Adipose tissue (tissue), 3 donors: ENCODE measurements around the gene DNAH6. TPM values are rescaled to one million over a fixed set of nuclear protein-coding genes. Genes with fewer than 3 reads are reported as not detected.
"Not testable (repeated sequence)": the region's sequence is repeated elsewhere in the genome, so short reads cannot be mapped to it uniquely, and the experiment has no call there.

Experiments
- H3K27ac ChIP-seq: one replicate; pipeline ENCODE4 v1.5.1; 2013; ENCODE audit warnings: low read depth, low read length
- WGBS, 3 donors: extraction: QIAGEN DNeasy Blood & Tissue Kit; methylation state at CpG; one replicate each; pipeline ENCODE4 v1.1.7; 2013; 5-methylcytosine and 5-hydroxymethylcytosine counted together
- polyA plus RNA-seq, 3 donors: library from polyadenylated mRNA; stranded (reverse); fragments of 200-250 nt; gene quantifications; one replicate each; pipeline ENCODE4 v1.2.3, GENCODE V29; 2013
- donor health status: healthy with polysubstance abuse.
- donor health status: Bipolar disorder and iron deficiency.
- donor health status: healthy.

The DNAH6 gene
- polyA plus RNA-seq, 3 donors: 0.27 to 1.1 (median 0.35) TPM

GRCh38 chr2:84844141-84844540 is 327.8 kb downstream of the DNAH6 start:
- H3K27ac ChIP-seq: no peak overlapping the region
- WGBS, 3 donors: 82 to 93% (median 91%) methylated on average over 8 of the region's 8 CpGs

DNA sequence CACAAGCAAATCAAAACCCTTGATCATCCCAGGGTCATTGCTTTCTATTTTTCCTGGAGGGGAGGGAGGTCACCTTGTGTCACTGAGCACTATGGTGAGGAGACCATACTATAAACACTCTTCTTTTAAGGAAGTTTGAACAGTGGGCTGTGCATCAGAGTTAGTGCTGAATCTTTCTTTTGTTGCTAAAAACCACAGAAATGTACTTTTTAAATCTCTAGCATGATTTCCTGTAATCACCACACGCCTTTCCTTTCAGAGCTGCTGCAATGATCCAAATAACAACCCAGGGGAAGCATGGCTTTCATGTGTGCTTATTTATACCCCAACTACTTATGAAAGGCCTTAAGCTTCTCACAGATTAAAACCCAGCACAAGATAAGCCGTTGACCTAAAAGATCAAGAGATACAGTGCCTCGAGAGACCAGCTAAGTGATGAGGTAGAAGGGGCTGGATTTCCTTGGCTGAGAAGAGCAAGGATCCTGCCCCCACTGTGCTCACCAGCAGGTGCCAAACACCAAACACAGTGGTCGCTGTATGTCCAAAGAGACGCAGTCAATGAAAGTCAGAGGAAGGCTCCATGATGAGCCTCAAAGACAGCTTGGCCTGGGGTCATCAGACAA is 329.9 kb downstream of the DNAH6 start:
- no peak overlapping the region for H3K27ac ChIP-seq
- WGBS, 3 donors: 31 to 61% (median 47%) methylated on average over 5 of the region's 5 CpGs

DNA sequence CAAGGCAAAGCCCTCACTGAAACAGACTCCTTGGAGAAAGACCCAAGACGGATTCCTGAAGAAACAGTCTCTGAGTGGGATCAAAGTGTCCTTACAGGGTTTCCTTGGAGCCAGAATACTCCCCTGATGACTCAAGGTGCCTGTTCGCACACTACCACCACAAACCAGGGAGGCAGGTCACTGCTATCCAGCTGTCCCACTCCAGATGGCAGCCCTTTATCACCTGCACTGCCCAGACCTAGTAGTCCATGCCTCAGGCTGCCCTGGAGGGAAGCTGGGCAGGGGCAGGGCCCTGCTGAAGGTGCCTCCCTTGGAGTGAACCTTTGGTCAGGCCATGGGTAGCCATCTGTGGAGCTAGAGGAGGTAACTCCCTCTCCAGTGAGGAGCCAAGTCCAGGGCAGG is 330.4 kb downstream of the DNAH6 start:
- no peak overlapping the region for H3K27ac ChIP-seq
- WGBS, 3 donors: 78 to 88% (median 83%) methylated on average over 2 of the region's 2 CpGs

GRCh38 chr2:84847326-84848050 is 331.2 kb downstream of the DNAH6 start:
- WGBS, 3 donors: 72 to 79% (median 76%) methylated on average over 5 of the region's 5 CpGs
- H3K27ac ChIP-seq: no peak overlapping the region

DNA sequence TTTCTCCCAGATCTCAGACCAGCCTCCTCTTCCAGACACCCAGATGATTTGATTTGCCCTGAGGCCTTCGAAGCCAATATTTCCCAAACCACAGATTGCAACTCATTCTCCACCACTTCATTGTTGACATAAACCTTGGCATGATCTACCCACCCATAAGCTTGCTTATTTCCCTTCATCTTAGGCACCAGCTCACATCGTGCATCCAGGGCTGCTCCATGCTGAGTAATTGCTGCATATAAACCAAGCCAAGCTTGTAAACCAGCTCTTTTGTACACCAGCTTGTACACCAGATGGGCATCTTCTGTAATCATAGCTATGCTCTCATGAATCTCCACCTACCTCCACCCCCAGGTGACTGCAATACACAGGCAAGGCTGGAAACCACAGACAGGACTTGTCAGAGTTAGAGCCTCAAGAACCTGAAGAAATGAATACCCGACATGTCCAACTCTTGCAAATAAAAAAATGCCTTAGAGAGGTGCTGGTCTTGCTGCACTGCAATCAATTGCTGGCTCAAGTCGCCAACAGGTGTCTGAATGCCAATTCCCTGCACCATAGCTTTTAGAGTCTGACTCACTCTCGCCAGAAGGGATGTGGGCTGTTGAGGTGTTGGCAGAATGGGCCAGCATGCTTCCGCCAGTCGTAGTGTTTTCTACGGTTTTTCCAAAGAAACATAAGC is 333.1 kb downstream of the DNAH6 start:
- WGBS, 3 donors: 72 to 85% (median 82%) methylated on average over 8 of the region's 8 CpGs
- no peak overlapping the region for H3K27ac ChIP-seq

DNA sequence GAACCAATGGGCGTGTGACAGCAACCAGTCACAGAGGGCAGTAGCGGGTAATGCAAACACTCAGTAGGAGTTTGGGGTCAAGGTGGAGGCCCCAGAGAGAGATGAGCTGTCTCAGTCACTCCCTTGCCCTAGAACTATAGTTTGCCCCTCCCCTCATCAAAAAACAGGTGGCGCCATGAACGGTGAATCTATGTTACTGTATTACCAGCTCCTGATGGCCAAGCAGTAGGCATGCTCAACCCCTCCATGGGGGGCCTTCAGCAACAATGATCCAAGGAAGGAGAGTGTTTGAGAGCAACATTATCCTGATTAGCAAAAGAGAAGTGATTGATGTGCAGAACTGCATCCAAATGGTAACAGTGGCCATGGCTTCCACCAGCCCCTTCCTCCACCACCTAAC is 334.2 kb downstream of the DNAH6 start:
- H3K27ac ChIP-seq: no peak overlapping the region
- 88 to 94% (median 93%) methylated on average over 4 of the region's 4 CpGs for WGBS, 3 donors

- no peak overlapping the region for H3K27ac ChIP-seq
- WGBS, 3 donors: 68 to 86% (median 79%) methylated on average over 3 of the region's 3 CpGs
Measured at GRCh38 chr2:84851876-84852275, 335.6 kb downstream of the DNAH6 start.

GRCh38 chr2:84854850-84855249 is 338.6 kb downstream of the DNAH6 start:
- 61 to 72% (median 65%) methylated on average over 4 of the region's 4 CpGs for WGBS, 3 donors
- H3K27ac ChIP-seq: no peak overlapping the region

DNA sequence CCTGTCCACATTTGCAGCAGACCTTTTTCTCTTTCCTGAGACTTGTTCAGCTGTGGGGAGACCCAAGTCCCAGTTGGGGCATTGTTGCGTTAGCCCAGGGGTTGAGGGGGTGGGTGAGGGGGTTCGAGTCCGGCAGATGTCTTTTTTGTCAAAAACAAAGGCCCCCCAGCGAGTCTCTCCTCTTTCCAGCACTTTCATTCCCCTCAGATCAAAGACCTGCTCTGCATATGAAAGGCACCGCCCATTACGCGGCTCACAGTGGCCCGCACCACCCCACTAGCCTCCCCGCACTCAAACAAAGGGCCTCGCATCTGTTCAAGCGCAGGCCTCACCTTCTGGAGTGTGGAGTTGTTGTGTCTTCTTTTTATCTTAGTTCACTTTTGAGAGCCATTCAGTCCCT is 339.4 kb downstream of the DNAH6 start:
- WGBS, 3 donors: 30 to 59% (median 58%) methylated on average over 11 of the region's 11 CpGs
- H3K27ac ChIP-seq: no peak overlapping the region

GRCh38 chr2:84856787-84857186 is 340.5 kb downstream of the DNAH6 start:
- H3K27ac ChIP-seq: no peak overlapping the region
- 69 to 82% (median 70%) methylated on average over 6 of the region's 6 CpGs for WGBS, 3 donors

- WGBS, 3 donors: 58 to 93% (median 93%) methylated on average over 5 of the region's 5 CpGs
- H3K27ac ChIP-seq: no peak overlapping the region
Measured at GRCh38 chr2:84857566-84857965, 341.3 kb downstream of the DNAH6 start.

DNA sequence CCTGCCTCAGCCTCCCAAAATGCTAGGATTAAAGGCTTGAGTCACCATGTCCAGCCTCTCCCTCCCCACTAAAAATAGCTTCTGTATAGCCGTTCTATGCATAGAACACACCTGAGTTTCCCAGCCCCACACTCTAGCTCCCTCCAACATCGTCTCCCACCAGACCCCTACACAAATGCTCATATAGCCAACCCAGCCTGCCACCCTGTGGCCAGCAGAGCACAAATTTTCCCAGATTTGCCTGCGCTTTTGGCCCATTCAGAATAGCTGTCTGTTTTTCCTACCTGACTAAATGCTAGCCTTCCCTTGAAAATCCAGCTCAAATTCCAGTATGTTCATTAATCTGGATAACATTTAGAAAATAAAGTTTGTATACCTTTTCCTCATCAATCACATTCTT is 341.8 kb downstream of the DNAH6 start:
- no peak overlapping the region for H3K27ac ChIP-seq
- 79 to 94% (median 85%) methylated on average over 3 of the region's 3 CpGs for WGBS, 3 donors

GRCh38 chr2:84858937-84859336 is 342.6 kb downstream of the DNAH6 start:
- 53 to 79% (median 60%) methylated on average over 3 of the region's 3 CpGs for WGBS, 3 donors
- no peak overlapping the region for H3K27ac ChIP-seq

GRCh38 chr2:84861539-84861938 is 345.2 kb downstream of the DNAH6 start:
- no peak overlapping the region for H3K27ac ChIP-seq
- 67 to 81% (median 81%) methylated on average over 6 of the region's 6 CpGs for WGBS, 3 donors

DNA sequence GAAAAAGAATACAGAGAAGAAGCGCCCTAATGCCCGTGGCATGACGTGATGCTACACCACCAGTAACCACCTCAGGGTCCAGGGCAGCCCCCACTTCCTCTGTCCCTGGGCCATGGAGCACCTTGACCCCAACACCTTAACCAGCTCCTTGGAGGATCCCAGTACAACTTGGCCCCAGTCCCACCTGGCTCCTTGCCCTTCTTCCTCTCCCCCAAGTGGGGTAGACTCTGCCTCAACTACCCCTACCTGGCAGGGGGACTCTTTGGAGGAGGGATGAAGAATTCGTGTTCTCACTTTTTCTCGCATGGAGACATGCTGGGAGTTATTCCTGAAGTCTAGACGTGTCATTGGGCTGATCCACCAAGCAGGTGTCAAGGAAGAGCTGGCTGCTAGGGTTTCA is 345.7 kb downstream of the DNAH6 start:
- WGBS, 3 donors: 80 to 90% (median 87%) methylated on average over 6 of the region's 6 CpGs
- H3K27ac ChIP-seq: no peak overlapping the region

DNA sequence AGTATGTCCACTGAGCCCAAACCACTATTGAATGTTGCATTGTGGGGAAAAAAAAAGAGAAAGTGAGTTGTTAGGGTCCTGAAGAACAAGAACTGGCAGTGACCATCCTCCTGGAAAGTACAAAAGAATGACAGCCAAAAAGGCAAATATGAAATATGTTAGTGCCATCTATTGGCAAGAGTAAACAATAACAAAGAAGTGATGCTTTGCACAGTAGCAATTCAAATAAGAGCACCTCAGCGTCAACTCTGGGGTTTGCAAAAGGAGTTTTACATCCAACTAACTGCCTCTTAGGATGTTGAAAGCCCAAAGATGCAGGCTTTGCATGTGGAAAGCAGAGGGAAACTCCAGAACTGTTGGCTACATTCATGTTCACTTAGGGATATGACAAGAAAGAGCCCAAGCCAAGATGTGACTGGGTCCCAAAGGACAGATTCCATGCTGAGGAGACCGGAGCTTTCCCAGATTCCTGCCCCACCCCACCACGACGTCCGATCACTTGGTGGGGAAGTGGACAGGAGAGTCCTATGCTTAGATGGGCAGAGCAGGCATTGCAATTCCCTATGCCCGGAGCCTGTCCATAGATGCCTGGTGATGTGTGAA is 349.0 kb downstream of the DNAH6 start:
- H3K27ac ChIP-seq: no peak overlapping the region
- WGBS, 3 donors: 50 to 56% (median 53%) methylated on average over 6 of the region's 6 CpGs

DNA sequence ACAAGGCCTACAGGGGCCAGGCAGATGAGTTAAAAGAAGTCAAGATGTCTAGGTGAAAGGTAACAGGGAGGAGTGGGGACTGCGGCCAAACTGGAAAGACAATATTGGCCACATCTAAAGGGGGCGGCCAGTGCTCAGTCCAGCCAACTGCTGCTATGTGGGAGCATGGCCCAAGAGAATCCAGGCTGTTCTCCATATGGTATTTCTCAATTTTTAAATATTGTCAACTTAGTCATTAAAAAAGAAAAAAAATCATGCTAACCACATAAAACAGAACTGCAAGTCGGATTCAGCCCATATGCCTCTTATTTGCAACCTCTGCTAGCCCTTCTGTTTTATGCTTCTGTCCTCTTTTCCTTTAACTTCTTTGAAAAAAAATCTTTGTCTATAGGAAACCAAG is 349.8 kb downstream of the DNAH6 start:
- no peak overlapping the region for H3K27ac ChIP-seq
- WGBS, 3 donors: 61 to 80% (median 67%) methylated on average over 3 of the region's 3 CpGs

- not testable (repeated sequence) for H3K27ac ChIP-seq
- WGBS, 3 donors: 89 to 98% (median 95%) methylated on average over 2 to 3 of the region's 4 CpGs
Measured at GRCh38 chr2:84868327-84868726, 352.0 kb downstream of the DNAH6 start.
